Right renal pelvis (tissue), 4 donors: ENCODE data around the gene TLR6. TPM values are rescaled to one million over a fixed set of nuclear protein-coding genes. Genes with fewer than 3 reads are reported as not detected.

Experiments
- DNase-seq, 4 donors: peaks; one replicate each; pipeline ENCODE4 v3.0.0-alpha.2; 2013; ENCODE audit warnings: low read depth in 4 of 4, low spot score in 3 of 4, missing footprints in 1 of 4
- polyA plus RNA-seq, 4 donors: library from polyadenylated mRNA; unstranded; fragments of 120-200 nt; gene quantifications; one replicate each; pipeline ENCODE4 v1.2.1, GENCODE V29; 2013; ENCODE audit not compliant: insufficient read length in 4 of 4

Gene TLR6
- polyA plus RNA-seq, 4 donors: 0.44 to 1.00 (median 0.81) TPM

DNA sequence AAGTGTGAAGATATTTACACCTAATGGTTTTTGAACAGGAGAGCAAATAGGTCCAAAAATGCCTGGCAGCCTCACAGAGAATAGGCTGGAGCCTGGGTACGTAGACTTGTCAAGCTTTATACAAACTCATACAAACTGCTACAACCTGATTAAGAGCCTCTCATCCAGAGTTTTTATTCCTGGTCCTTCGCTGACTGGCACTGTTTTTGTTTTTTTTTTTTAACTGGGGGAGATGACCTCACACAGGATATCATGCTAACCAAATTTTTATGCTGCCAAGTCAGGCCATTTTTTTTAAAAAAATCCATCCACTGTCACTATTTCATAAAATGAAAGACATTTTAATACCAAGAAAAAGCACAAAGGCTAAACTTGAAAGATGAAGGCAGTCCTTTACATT lies 12.9 kb upstream of the TLR6 start:
- no peak for DNase-seq

DNA sequence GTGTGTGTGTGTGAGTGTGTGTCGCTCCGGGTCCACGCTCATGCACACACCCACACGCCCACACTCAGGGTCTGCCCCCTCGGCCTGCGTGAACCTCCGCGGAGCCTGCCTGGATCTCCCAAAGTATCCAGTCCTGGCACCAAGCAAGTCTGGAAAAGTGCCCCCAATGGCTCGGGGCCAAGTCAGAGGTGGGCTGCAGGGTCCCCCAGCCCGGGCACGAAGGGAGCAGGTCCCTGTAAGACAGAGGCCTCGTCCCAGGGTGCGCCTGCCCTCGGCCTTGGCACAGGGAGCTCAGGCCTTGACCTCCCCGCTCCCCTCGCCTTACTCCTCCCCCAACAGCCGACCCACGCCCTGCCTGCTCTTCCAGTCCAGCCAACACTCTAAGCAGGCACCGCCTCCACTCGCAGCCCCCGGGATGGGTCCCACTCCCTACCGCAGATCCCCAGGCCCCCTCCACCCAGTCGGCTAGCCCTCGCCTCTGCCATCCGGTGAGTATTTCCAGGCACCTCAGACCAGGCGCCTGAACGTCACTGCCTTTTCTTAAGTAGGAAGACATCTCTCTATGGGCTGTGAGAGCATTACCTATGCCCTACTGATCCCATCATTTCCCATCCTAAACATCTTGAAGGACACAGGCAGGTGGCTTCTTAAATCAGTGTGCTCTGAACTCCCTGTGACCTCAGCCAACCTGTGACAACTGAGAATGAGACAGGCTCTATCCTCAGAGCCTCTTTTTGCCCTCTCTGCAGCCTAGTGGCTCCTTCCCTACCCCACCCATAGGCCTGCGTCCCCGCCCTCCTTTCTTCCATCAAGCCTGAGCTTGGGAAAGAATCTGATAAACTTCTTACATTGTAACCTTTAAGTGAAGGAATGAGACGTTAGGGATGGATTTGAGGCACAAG lies 11.7 kb upstream of the TLR6 start:
- peak in 1 of 4 donors; percentile 29 for DNase-seq

DNA sequence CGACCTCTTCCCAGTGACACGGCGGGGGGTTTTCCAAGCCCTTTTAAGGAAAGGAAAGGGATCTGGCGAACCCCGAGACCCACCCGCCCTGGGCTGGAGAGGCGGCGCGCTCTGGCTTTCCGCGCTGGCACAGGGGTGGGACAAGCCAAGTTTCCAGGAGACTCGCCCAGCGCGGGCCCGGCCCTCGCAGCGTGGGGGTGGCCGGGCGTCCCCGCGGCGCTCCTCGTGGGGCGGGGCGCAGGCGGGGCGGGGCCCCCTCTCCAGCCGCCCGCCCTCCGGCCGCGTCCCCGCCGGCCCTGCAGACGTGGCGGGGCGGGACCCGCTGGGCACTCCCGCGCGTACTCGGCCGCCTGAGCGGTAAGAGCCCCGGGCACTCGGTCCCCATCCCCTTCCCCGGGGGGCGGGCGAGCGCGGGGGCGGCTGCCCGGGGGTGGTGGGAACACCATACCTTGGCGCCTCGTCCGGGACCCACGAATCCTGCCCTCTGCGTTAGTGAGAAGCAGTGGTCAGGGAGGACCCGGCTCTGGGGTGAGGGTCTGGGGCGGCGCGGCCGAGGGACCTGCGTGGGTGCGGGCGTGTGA lies 11.0 kb upstream of the TLR6 start, which contains the start of gene FAM114A1:
Gene FAM114A1, plus strand, starts transcription at position 329 of the 581 bp plus-strand sequence. CDS start 10,273 bp downstream, outside the sequence.
- peak; percentile 40 to 65 (median 56) for DNase-seq

DNA sequence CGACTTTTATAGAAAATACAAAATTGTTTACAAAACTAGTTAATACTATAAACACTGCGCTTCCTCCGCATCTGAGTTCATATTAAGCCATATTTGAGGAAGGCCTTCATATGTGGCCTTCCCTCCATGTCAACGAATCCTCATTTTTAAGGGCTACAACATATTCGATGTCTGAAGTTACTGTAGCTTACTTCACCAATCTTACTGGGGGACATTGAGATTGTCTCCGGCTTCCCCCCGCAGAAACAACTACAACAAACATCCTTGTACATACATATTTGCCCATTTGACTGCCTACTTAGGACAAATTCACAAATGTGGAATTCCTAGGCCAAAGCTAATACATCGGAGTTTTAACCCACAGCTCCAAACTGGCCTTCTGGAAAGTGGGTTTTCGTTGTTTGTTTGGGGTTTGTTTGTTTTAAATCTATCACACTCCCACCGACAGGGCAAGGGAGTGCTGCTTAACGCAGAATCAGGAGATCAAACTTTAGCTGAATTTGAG lies 10.4 kb upstream of the TLR6 start:
- DNase-seq: no peak

DNA sequence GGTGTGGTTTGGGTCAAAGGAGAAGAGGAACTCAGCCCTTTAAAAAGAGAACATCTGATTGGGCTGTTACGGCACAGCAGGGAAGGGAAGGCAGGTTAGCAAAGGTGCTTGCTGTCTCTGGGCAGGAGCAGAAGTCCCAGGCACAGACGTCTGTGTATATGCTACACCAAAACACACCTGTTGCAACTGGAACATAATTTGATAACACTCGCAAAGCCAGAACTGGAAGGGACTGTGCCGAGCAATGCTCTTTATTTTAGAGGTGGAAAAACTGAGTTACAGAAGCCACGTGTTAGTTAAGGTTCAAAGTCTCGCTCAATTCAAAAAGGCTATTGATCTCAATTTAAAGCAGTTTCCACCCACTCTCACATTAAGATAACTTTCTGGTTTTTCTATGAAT lies 8.8 kb upstream of the TLR6 start:
- DNase-seq: no peak

DNA sequence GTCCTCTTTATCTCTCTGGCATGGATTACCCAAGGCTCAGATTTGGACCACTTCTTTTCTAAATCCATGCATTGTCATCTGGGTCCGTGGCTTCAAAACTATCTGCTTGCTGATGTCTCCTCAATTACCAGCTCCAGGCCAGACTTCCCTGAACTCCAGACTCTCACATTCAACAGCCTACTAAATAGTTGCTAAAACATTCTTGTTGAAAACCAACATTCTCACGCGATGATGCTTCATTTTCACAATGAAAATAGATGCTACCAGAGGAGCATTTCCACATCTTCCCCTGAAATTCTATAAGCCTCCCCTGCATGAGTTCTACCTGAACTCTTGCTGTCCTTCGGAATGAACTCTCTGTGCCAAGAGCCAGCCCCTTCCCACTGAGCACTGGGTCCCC lies 5.2 kb upstream of the TLR6 start:
- DNase-seq: no peak

DNA sequence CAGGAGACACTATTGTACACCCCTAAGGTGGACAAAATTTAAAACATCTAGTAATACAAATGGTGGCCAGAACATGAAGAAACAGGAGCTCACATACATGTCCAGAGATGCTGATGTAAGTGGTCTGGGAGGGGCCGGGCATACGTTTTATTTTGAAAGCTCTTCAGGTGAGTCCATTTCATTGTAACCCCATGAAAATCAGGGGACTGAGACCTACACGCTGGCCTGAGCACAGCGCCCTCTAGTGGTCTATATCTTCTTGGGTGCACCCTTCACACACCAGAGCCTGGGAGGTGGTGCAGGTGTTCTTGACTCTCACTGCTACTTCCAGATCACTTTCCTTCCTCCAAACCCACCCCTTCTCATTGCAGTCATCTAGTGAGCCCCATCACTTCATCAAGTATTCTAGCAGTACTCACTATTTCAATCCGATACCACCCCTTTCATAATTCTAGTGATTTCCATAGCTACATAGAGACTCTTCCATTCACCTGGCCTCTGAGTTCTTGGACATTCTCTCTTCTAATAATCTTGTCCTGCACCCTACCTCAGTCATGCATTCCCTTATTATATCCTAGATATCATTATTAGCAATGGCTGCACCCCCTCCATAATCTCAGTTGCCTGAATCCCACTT lies 4.3 kb upstream of the TLR6 start:
- DNase-seq: no peak

DNA sequence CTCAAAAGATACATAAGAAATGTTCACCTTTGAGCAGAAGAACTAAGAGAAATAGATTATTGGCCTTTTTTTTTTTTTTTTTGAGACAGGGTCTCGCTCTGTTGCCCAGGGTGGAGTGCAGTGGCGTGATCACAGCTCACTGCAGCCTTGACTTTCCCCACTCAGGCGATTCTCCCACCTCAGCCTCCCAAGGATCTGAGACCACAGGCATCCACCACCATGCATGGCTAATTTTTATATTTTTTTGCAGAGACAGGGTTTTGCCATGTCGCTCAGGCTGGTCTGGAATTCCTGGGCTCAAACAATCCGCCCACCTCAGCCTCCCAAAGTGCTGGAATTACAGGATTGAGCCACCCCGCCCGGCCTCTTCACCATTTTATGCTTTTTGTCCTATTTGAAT lies 2.9 kb upstream of the TLR6 start:
- no peak for DNase-seq

DNA sequence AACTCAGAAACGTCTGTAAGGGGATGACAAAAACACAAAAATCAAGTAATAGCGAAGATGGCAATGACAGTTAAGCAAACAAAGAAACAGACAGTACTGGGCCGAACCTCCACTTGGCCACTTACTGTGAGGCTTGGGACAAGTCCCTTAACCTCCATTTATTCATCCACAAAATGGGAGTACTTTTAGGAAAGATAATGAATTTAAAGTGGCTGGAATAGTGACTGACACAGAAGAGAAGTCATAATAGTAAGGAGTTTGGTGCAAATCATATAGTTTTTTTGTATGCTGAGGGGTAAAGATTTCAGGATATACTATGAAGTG lies 1.4 kb upstream of the TLR6 start:
- DNase-seq: no peak

DNA sequence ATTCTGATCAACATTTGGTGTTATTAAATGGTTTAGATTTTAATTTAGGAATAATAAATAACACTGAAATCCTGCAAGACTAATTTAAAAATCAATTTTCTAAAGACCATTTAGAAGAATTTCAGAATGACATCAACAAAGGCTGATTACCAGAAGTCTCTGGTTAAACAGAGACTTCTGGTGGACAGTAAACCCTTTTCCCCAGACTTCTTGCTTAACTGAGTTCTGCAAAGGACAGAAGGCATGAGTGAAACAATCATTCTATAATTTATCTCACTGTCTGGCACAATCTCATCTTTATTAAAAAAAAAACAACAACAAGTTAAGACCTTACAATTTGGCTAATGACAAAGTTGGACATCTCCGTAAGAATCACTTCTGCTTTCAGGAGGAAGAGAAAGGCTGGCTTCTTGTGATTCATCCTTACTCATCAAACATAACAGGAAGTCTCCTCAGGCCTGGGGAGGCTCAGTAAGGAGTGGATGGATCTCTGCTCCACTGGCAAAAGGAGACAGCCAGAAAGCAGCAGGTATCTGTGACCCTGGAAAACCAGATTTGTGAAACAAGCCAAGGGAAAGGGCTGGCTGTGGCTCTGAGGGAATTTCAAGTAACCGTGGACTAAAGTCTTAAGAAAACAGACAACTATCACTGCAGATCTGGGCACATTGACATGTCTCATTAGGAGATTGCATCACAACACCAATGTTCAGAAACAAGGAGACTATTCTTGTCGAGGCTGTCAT lies 908 bp upstream of the TLR6 start:
- no peak for DNase-seq

DNA sequence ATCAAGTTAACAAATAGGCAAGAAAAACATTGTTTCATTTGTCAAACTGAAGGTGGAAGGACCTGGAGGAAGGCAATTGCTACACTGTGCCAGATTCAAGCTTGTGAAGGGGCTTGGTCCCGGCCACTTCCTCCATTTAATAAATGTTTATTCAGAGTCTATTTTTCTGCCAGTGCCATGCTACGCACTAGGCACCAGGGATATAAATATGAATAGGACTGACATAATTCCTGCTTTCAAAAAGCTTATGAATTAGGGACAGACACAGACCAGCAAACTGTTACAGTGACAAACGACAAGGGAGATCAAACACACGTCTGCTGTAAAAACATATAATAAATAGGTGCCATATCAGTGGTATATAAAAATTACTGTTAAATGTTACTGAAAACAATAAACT lies 571 bp downstream of the TLR6 start:
- no peak for DNase-seq

DNA sequence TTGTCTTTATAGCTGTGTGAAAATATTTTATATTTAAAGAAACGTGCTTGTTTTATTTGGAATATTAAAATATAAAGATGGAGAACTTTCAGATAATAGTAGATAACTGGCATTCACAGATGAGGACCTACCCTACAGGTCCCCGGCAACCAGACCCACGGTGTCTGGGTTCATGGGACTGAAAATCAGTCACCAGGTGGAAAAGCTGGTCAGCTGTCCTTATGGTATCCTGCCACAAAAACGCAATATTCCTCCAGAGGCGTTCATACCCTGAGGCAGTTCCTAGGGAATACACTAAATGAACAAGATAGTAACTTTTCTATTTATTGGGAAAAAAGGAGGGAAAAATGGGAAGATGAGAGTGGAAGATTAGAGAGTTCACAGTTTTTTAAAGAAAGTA lies 1.2 kb downstream of the TLR6 start:
- no peak for DNase-seq

DNA sequence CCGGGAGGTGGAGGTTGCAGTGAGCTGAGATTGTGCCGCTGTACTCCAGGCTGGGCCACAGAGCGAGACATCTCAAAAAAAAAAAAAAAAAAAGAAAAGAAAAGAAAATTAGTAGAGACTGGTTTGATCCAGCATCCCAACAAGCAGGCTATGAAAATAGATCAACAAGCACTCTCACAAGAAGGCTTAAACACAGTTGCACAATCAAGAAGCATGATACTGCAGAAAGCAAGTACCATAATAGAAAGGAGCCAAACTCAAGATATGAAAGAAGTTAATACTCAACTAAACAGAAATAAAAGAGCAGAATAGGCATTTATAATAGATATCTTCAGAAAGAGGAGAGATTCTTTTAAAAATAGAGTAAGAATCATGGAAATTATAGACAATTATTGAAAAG lies 10.6 kb downstream of the TLR6 start:
- no peak for DNase-seq

DNA sequence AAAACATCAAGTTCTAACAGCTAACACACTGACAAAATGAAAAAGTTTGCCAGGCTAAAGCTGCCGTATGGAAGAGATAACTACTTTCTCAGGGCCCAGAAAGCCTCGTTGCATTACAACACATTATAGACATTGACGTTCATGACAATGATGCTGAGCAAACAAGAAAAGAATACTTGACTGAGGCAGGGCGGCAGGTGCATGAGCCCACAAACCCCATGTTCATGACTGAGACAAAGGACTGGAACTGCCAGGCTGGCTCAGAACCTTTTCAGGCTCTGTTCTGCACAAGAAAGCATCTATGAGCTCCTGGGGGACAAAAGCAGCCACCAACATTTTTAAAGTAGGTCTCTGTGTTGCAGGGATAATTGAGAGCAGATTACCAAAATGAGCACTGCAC lies 13.6 kb downstream of the TLR6 start:
- DNase-seq: no peak

DNA sequence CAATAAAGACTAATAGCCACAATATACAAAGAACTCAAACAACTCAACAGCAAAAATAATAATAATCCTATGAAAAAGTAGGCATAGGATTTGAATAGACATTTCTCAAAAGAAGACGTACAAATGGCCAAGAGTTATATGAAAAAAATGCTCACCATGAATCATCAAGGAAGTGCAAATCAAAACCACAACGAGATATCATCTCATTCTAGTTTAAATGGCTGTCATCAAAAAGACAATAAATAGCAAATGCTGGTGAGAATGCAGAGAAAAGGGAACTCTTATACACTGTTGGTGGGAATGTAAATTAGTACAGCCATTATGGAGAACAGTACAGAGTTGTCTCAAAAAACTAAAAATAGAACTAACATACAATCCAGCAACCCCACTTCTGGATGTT lies 18.8 kb downstream of the TLR6 start:
- DNase-seq: no peak

DNA sequence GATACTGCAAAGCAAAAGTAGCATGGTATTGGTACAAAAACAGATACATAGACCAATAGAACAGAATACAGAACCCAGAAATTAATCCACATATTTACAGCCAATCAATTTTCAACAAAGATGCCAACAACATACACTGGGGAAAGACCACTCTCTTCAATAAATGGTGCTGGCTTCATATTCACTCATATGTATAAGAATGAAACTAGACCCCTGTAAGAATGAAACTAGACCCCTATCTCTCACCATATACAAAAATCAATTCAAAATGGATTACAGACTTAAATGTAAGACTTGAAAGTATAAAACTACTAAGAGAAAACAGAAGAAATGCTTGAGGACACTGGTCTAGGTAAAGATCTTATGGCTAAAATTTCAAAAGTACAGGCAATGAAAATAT lies 19.3 kb downstream of the TLR6 start:
- DNase-seq: no peak

DNA sequence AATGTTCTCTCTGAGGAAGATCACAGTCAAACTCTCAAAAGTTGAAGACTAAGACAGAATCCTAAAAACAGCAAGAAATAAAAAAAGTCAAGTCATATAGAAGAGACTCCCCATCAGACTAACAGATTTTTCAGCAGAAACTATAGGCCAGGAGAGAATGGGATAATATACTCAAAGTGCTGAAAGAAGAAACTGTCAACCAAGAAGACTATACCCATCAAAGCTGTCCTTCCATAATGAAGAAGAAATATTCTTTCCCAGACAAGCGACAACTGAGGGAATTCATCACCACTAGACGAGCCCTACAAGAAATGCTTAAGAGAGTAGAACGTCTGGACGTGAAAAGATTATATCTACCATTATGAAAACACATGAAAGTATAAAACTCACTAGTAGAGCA lies 22.0 kb downstream of the TLR6 start:
- no peak for DNase-seq

DNA sequence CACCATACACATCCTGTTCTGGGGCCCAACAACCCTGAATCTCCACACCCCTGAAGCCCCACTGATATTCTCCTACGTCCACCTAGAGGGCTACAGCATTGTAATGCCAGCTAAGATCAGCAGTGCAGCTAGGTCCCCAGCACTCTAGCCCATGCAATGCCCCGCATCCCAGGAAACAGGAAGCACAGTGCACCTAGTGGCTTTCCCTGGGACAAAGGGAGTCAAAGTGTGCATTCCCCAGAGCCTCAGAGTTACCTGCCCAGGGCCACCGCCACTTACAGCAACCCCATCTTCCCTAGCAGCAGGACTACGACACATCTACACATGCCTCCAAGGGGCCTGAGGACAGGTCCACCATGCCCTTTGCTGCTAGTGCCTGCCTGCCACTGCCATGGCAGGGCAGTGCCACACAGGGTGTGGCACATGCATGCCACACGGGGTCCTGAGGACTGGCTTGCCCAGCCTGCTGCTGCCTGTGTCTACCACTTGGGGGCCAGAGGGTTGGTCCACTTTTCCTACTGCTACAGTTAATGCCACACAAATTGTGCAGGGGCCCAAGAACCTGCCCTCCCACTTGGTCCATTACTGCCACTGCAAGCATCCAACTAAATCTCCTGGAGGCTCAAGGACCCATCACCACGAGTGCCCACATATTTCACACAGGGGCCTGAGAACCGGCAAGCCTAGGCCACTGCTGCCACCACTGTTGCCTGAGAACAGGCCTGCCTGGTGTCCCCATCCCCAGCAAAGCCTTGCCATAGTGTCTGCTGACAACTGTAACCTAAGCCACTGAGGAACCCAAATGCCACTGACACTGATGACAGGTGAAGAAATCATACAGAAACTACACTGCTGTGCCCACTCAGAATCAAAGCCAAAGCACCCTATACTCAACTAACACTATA lies 23.7 kb downstream of the TLR6 start:
- DNase-seq: no peak

DNA sequence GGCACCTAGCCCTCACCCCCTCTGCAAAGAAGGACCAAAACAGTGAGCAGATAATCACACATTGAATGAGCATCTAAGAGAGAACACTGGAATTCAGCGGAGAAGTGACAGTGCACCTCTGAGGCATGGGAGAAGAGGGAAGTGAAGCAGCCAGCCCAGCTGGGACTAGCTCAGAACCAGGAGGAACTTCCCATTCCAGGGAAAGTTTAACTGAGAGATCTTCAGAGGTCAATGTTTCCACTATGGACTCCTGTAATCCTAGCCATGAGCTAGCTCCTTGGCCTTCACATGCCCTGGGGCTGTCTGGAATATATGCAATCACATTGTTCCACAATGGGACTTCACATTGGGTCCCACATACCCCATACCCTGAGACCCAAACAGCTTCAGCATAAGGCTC lies 24.4 kb downstream of the TLR6 start:
- DNase-seq: no peak

DNA sequence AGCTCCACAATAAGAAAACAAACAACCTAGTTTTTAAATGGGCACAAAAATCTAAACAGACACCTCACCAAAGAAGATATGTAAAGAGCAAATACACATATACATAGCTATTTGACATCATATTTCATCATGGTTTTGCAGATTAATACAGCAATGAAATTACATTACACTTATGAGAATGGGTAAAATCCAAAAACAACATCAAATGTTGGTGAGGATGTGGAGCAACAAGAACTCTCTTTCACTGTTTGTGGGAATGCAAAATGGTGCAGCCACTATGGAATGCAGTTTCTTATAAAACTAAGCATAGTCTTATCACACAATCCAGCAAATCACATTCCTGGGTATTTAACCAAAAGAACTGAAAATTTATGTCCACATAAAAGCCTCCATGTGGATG lies 25.0 kb downstream of the TLR6 start:
- no peak for DNase-seq
